Neural progenitor cell (in vitro differentiated cells): ENCODE data around the gene LYSMD3.
"Not testable (repeated sequence)": the region's sequence is repeated elsewhere in the genome, so short reads cannot be mapped to it uniquely, and the experiment has no call there.

Experiments used
- EZH2phosphoT487 ChIP-seq: fragments of 200-600 bp; sonication (generic); IDR thresholded peaks from 2 replicates; pipeline ENCODE4 v1.6.1; 2017; ENCODE audit warnings: antibody characterized with exemption
- TF ChIP-seq, protein P1 (sequence below): fragments of 200-600 bp; sonication (generic); IDR thresholded peaks from 2 replicates; pipeline ENCODE4 v1.5.1; 2017; ENCODE audit warnings: antibody characterized with exemption, mild to moderate bottlenecking

DNA sequence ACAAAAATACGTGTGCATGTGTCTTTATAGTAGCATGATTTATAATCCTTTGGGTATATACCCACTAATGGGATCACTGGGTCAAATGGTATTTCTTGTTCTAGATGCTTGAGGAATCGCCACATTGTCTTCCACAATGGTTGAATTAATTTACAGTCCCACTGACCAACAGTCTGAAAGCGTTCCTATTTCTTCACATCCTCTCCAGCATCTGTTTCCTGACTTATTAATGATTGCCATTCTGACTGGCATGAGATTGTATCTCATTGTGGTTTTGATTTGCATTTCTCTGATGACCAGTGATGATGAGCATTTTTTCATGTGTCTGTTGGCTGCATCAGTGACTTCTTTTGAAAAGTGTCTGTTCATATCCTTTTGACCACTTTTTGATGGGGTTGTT lies 47.2 kb upstream of the LYSMD3 start:
- TF ChIP-seq, protein P1, sequence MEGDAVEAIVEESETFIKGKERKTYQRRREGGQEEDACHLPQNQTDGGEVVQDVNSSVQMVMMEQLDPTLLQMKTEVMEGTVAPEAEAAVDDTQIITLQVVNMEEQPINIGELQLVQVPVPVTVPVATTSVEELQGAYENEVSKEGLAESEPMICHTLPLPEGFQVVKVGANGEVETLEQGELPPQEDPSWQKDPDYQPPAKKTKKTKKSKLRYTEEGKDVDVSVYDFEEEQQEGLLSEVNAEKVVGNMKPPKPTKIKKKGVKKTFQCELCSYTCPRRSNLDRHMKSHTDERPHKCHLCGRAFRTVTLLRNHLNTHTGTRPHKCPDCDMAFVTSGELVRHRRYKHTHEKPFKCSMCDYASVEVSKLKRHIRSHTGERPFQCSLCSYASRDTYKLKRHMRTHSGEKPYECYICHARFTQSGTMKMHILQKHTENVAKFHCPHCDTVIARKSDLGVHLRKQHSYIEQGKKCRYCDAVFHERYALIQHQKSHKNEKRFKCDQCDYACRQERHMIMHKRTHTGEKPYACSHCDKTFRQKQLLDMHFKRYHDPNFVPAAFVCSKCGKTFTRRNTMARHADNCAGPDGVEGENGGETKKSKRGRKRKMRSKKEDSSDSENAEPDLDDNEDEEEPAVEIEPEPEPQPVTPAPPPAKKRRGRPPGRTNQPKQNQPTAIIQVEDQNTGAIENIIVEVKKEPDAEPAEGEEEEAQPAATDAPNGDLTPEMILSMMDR: not testable (repeated sequence)
- TF ChIP-seq EZH2phosphoT487: not testable (repeated sequence)
